Measurements from ENCODE around the gene MINDY3.
"Not testable (repeated sequence)": the region's sequence is repeated elsewhere in the genome, so short reads cannot be mapped to it uniquely, and the experiment has no call there.

Gene MINDY3

GRCh38 chr10:15764892-15765454, 95.3 kb downstream of the MINDY3 start:
- no peak for DNase-seq

- no peak for DNase-seq
Observed at GRCh38 chr10:15763006-15763405, 97.3 kb downstream of the MINDY3 start.

- DNase-seq: not testable (repeated sequence)
Observed at GRCh38 chr10:15762239-15762638, 98.1 kb downstream of the MINDY3 start.

GRCh38 chr10:15761224-15761623, 99.1 kb downstream of the MINDY3 start:
- DNase-seq: not testable (repeated sequence)

- DNase-seq: no peak
Observed at GRCh38 chr10:15760681-15761080, 99.6 kb downstream of the MINDY3 start.

GRCh38 chr10:15759265-15759664, 101.0 kb downstream of the MINDY3 start:
- no peak for DNase-seq

- DNase-seq: no peak
Observed at GRCh38 chr10:15758618-15759017, 101.7 kb downstream of the MINDY3 start.

GRCh38 chr10:15754937-15755336, 105.4 kb downstream of the MINDY3 start:
- DNase-seq: no peak

- peak; percentile 44 for DNase-seq
Observed at GRCh38 chr10:15751046-15751445, 109.3 kb downstream of the MINDY3 start.

GRCh38 chr10:15748126-15748525, 112.2 kb downstream of the MINDY3 start:
- peak; percentile 69 for DNase-seq

GRCh38 chr10:15747632-15748031, 112.7 kb downstream of the MINDY3 start:
- DNase-seq: no peak

GRCh38 chr10:15745751-15746150, 114.6 kb downstream of the MINDY3 start:
- peak; percentile 83 for DNase-seq

GRCh38 chr10:15744217-15744865, 116.0 kb downstream of the MINDY3 start:
- DNase-seq: no peak

GRCh38 chr10:15743443-15743842, 116.9 kb downstream of the MINDY3 start:
- DNase-seq: no peak

GRCh38 chr10:15742836-15743235, 117.5 kb downstream of the MINDY3 start:
- no peak for DNase-seq

- DNase-seq: no peak
Observed at GRCh38 chr10:15742102-15742501, 118.2 kb downstream of the MINDY3 start.

GRCh38 chr10:15741581-15741980, 118.7 kb downstream of the MINDY3 start:
- no peak for DNase-seq

GRCh38 chr10:15740261-15740660, 120.0 kb downstream of the MINDY3 start:
- DNase-seq: no peak

GRCh38 chr10:15739254-15739970, 120.9 kb downstream of the MINDY3 start:
- DNase-seq: peak; percentile 58

- peak; percentile 87 for DNase-seq
Observed at GRCh38 chr10:15738270-15738925, 121.9 kb downstream of the MINDY3 start.

- DNase-seq: no peak
Observed at GRCh38 chr10:15737656-15738055, 122.7 kb downstream of the MINDY3 start.

- peak; percentile 91 for DNase-seq
Observed at GRCh38 chr10:15735763-15736162, 124.5 kb downstream of the MINDY3 start.

GRCh38 chr10:15730341-15730740, 130.0 kb downstream of the MINDY3 start:
- DNase-seq: no peak

GRCh38 chr10:15729890-15730289, 130.4 kb downstream of the MINDY3 start:
- DNase-seq: no peak

Data from femur (tissue), 1 donor.